ENCODE data around the gene TNFSF8. TPM values are rescaled to one million over a fixed set of nuclear protein-coding genes. Genes with fewer than 3 reads are reported as not detected.

TNFSF8 gene
- total RNA-seq, 2 donors from 2014 or later, result 0.22 to 1.7 TPM

- DNase-seq (ENCODE audit: low spot score), result no peak
- H3K36me3 ChIP-seq, result no peaks in the 10 kb centered on the region
- H3K9me3 ChIP-seq, result no peaks in the 10 kb centered on the region
- H3K4me3 ChIP-seq, result no peak overlapping the region
- TF ChIP-seq CTCF (IDR thresholded peaks at IDR 0.05), result no peak
- no peak overlapping the region for H3K27ac ChIP-seq
- H3K27me3 ChIP-seq, result no peaks in the 10 kb centered on the region
- peaks cover 0 to 11% of the 10 kb centered on the region in 2 donors for H3K4me1 ChIP-seq
These were observed 37.0 kb downstream of the TNFSF8 start for GRCh38 chr9:114893221-114894010.

GRCh38 chr9:114889802-114890224, 40.6 kb downstream of the TNFSF8 start:
- Histone ChIP-seq H3K4me1 (peaks cover 0 to 6% of the 10 kb centered on the region in 2 donors), H3K27me3 (no peaks in the 10 kb centered on the region), H3K9me3 (peaks cover 0 to 8% of the 10 kb centered on the region in 2 donors), H3K27ac (no peak overlapping the region), H3K36me3 (no peaks in the 10 kb centered on the region), H3K4me3 (no peak overlapping the region)
- TF ChIP-seq CTCF (IDR thresholded peaks at IDR 0.05), result no peak
- no peak for DNase-seq (ENCODE audit: low spot score)

GRCh38 chr9:114888607-114889006, 41.8 kb downstream of the TNFSF8 start:
- no peak for DNase-seq (ENCODE audit: low spot score)
- no peak for TF ChIP-seq CTCF (IDR thresholded peaks at IDR 0.05)
- H3K4me1 ChIP-seq, result no peaks in the 10 kb centered on the region
- H3K27ac ChIP-seq, result no peak overlapping the region
- H3K36me3 ChIP-seq, result no peaks in the 10 kb centered on the region
- H3K4me3 ChIP-seq, result no peak overlapping the region
- H3K27me3 ChIP-seq, result no peaks in the 10 kb centered on the region
- peaks cover 0 to 8% of the 10 kb centered on the region in 2 donors for H3K9me3 ChIP-seq

- TF ChIP-seq CTCF (IDR thresholded peaks at IDR 0.05), result no peak
- DNase-seq (ENCODE audit: low spot score), result no peak
- peaks cover 0 to 8% of the 10 kb centered on the region in 2 donors for H3K9me3 ChIP-seq
- no peaks in the 10 kb centered on the region for H3K27me3 ChIP-seq
- no peak overlapping the region for H3K27ac ChIP-seq
- no peaks in the 10 kb centered on the region for H3K4me1 ChIP-seq
- no peaks in the 10 kb centered on the region for H3K36me3 ChIP-seq
- no peak overlapping the region for H3K4me3 ChIP-seq
These were observed 42.4 kb downstream of the TNFSF8 start for GRCh38 chr9:114887963-114888362.

- H3K36me3 ChIP-seq, result no peaks in the 10 kb centered on the region
- H3K27me3 ChIP-seq, result no peaks in the 10 kb centered on the region
- no peak overlapping the region for H3K4me3 ChIP-seq
- H3K27ac ChIP-seq, result no peak overlapping the region
- no peaks in the 10 kb centered on the region for H3K4me1 ChIP-seq
- no peak for TF ChIP-seq CTCF (IDR thresholded peaks at IDR 0.05)
- peaks cover 0 to 8% of the 10 kb centered on the region in 2 donors for H3K9me3 ChIP-seq
- no peak for DNase-seq (ENCODE audit: low spot score)
These were observed 45.5 kb downstream of the TNFSF8 start for GRCh38 chr9:114884787-114885452.

All from right atrium auricular region (tissue), 2 donors.